ENCODE data around the gene IGF1R. TPM values are rescaled to one million over a fixed set of nuclear protein-coding genes. Genes with fewer than 3 reads are reported as not detected.

The IGF1R gene
- total RNA-seq, 2 experiments from 2014 or later = 22.8 to 24.7 TPM

- H3K27ac Mint-ChIP-seq = no peak overlapping the region
- no peak for ATAC-seq
- no peak overlapping the region for H3K4me3 Mint-ChIP-seq
- TF ChIP-seq CTCF (IDR thresholded peaks at IDR 0.05) = no peak
- POLR2A ChIA-PET = interaction anchor here (0.6 kb wide), 1 partner anchor 454 kb away, joined by 3 read pairs; no protein-coding TSS in a partner anchor
- DNase-seq = no peak
- peaks cover 9% of the 10 kb centered on the region for H3K4me1 Mint-ChIP-seq (ENCODE audit: low read depth)
- intact Hi-C loops (cut with micrococcal nuclease) = no loop called here
- peaks cover 6% of the 10 kb centered on the region for H3K36me3 Mint-ChIP-seq (ENCODE audit: low read depth)
- CTCF ChIA-PET = interaction anchor here (1.1 to 2.5 kb wide), 2 partner anchors 11 to 25 kb away, joined by 3 to 11 read pairs; no protein-coding TSS in a partner anchor
- no peaks in the 10 kb centered on the region for H3K27me3 Mint-ChIP-seq
- H3K9me3 Mint-ChIP-seq = no peaks in the 10 kb centered on the region
Measured at GRCh38 chr15:98905963-98906711, 257.8 kb downstream of the IGF1R start.

- intact Hi-C loops (cut with micrococcal nuclease) = no loop called here
- CTCF ChIA-PET = interaction anchor here (2.5 kb wide), 1 partner anchor 25 kb away, joined by 11 read pairs; no protein-coding TSS in a partner anchor
- peaks cover 9% of the 10 kb centered on the region for H3K4me1 Mint-ChIP-seq (ENCODE audit: low read depth)
Measured at GRCh38 chr15:98906712-98907083, 258.4 kb downstream of the IGF1R start.

GRCh38 chr15:98907927-98908471, 259.7 kb downstream of the IGF1R start:
- no peak overlapping the region for H3K4me3 Mint-ChIP-seq
- POLR2A ChIA-PET = no interaction called here
- H3K4me1 Mint-ChIP-seq (ENCODE audit: low read depth) = peaks cover 8% of the 10 kb centered on the region

More at GRCh38 chr15:98906712-98907083, 258.4 kb downstream of the IGF1R start:
- Mint-ChIP-seq H3K27ac (no peak overlapping the region), H3K36me3 (ENCODE audit: low read depth) (peaks cover 6% of the 10 kb centered on the region), H3K4me3 (no peak overlapping the region), H3K9me3 (no peaks in the 10 kb centered on the region), H3K27me3 (no peaks in the 10 kb centered on the region)
- POLR2A ChIA-PET = interaction anchor here (1.0 kb wide), 1 partner anchor 17 kb away, joined by 3 read pairs; no protein-coding TSS in a partner anchor
- TF ChIP-seq CTCF (IDR thresholded peaks at IDR 0.05) = no peak
- ATAC-seq (no peak), DNase-seq (no peak)

GRCh38 chr15:98909968-98910885, 261.9 kb downstream of the IGF1R start:
- no peak for TF ChIP-seq CTCF (IDR thresholded peaks at IDR 0.05)
- Mint-ChIP-seq H3K27me3 (no peaks in the 10 kb centered on the region), H3K27ac (no peak overlapping the region), H3K36me3 (ENCODE audit: low read depth) (peaks cover 11% of the 10 kb centered on the region), H3K4me3 (no peak overlapping the region), H3K9me3 (no peaks in the 10 kb centered on the region), H3K4me1 (ENCODE audit: low read depth) (peaks cover 3% of the 10 kb centered on the region)
- ATAC-seq = no peak
- no peak for DNase-seq
- CTCF ChIA-PET = no interaction called here
- POLR2A ChIA-PET = interaction anchor here (0.6 kb wide), 1 partner anchor 39 kb away, joined by 3 read pairs; no protein-coding TSS in a partner anchor
- intact Hi-C loops (cut with micrococcal nuclease) = no loop called here

More at GRCh38 chr15:98907927-98908471, 259.7 kb downstream of the IGF1R start:
- ATAC-seq (no peak), DNase-seq (no peak)
- no peak for TF ChIP-seq CTCF (IDR thresholded peaks at IDR 0.05)
- intact Hi-C loops (cut with micrococcal nuclease) = no loop called here
- no peak overlapping the region for H3K27ac Mint-ChIP-seq
- no peaks in the 10 kb centered on the region for H3K9me3 Mint-ChIP-seq
- no peaks in the 10 kb centered on the region for H3K27me3 Mint-ChIP-seq
- CTCF ChIA-PET = no interaction called here
- H3K36me3 Mint-ChIP-seq (ENCODE audit: low read depth) = peaks cover 9% of the 10 kb centered on the region

All from activated CD8-positive, alpha-beta T cell treated with anti-CD3 and anti-CD28 coated beads for 36 hours (primary cell).